OCI-LY7 (cell line): ENCODE measurements around the gene FKTN.

ENCODE experiments used
- CTCF ChIP-seq: fragments of 200-600 bp; sonication (generic); conservative IDR thresholded peaks from 2 replicates; pipeline ENCODE4 v1.5.1; 2014; ENCODE audit warnings: mild to moderate bottlenecking, antibody characterized with exemption, low read length, moderate library complexity, mixed read lengths
- EZH2phosphoT487 ChIP-seq: fragments of 200-600 bp; sonication (generic); IDR thresholded peaks from 2 replicates; pipeline ENCODE4 v1.6.1; 2018; ENCODE audit warnings: low read depth, borderline replicate concordance, mild to moderate bottlenecking, mixed run types, antibody characterized with exemption, low read length, moderate library complexity, mixed read lengths

- TF ChIP-seq CTCF, result peak; percentile 86
- TF ChIP-seq EZH2phosphoT487, result no peak
Observed at GRCh38 chr9:105637787-105638395, 80.0 kb downstream of the FKTN start.
